C4-2B (cell line): ENCODE results near the gene KCNT2.
"Not testable (repeated sequence)": the region's sequence is repeated elsewhere in the genome, so short reads cannot be mapped to it uniquely, and the experiment has no call there.

Experiments
- H3K27ac ChIP-seq: fragments of 450-650 bp; 2 replicates; pipeline ENCODE4 v1.5.1; 2017
- ZFX ChIP-seq: fragments of 450-650 bp; IDR thresholded peaks from 2 replicates; pipeline ENCODE4 v1.6.1; 2017
- TF ChIP-seq, protein P1 (sequence below): fragments of 450-650 bp; conservative IDR thresholded peaks from 2 replicates; pipeline ENCODE4 v1.5.1; 2017; ENCODE audit warnings: mild to moderate bottlenecking

KCNT2 gene

GRCh38 chr1:196649990-196650389, 41.8 kb upstream of the KCNT2 start:
- TF ChIP-seq, protein P1, sequence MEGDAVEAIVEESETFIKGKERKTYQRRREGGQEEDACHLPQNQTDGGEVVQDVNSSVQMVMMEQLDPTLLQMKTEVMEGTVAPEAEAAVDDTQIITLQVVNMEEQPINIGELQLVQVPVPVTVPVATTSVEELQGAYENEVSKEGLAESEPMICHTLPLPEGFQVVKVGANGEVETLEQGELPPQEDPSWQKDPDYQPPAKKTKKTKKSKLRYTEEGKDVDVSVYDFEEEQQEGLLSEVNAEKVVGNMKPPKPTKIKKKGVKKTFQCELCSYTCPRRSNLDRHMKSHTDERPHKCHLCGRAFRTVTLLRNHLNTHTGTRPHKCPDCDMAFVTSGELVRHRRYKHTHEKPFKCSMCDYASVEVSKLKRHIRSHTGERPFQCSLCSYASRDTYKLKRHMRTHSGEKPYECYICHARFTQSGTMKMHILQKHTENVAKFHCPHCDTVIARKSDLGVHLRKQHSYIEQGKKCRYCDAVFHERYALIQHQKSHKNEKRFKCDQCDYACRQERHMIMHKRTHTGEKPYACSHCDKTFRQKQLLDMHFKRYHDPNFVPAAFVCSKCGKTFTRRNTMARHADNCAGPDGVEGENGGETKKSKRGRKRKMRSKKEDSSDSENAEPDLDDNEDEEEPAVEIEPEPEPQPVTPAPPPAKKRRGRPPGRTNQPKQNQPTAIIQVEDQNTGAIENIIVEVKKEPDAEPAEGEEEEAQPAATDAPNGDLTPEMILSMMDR: no peak
- no peak for TF ChIP-seq ZFX
- H3K27ac ChIP-seq: no peak overlapping the region

DNA sequence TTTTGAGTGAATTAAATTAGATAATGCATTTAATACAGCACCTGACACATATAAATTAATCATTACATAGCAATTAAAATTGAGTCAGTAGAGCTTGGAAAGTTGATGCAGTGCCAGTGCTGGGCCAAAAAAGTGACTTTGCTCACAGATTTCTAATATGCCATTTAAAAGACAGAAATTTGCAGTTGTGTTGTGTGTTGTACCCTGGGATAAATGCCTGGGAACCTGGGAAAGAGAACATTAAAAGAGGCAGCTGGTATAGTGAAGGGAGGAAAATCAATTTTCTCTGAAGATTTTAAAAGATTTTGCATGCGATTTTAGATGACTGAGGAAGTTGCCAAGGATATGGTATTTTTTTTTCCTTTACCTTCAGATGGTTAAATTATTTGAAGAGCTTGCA, 32.7 kb upstream of the KCNT2 start:
- TF ChIP-seq, protein P1: no peak
- TF ChIP-seq ZFX: no peak

DNA sequence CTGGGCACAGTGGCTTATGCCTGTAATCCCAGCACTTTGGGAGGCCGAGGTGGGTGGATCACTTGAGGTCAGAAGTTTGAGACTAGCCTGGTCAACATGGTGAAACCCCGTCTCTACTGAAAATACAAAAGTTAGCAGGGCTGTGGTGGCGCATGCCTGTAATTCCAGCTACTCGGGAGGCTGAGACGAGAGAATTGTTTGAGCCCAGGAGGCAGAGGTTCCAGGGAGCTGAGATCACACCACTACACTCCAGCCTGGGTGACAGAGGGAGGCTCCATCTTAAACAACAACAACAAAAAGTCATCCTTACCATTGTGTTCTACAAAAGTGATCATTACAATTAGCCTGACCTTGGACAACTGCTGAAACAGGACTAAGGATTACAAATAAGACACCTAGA, 31.1 kb upstream of the KCNT2 start:
- H3K27ac ChIP-seq: not testable (repeated sequence)

More for the DNA sequence above, 32.7 kb upstream of the KCNT2 start:
- no peak overlapping the region for H3K27ac ChIP-seq

DNA sequence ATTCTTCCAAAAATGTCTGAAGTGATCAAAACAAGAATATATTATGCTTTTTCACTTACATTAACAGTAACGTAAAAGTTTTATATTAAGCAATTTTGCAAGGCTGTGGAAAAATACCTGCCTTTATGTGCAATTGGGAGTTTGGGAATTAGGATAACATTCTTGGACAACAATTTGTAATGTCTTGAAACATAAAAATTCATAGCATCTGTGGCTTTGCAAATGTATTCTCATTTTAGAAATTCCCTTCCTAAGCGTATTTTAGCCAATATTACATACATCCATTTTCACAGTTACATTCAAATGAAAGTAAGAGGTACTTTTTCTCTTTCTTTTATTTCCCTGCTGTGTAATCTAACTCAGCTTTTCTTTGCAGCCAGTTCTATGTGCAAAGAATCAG, 30.2 kb upstream of the KCNT2 start:
- no peak overlapping the region for H3K27ac ChIP-seq
- TF ChIP-seq ZFX: no peak
- TF ChIP-seq, protein P1: no peak

GRCh38 chr1:196637606-196638005, 29.4 kb upstream of the KCNT2 start:
- no peak for TF ChIP-seq ZFX
- TF ChIP-seq, protein P1: no peak
- no peak overlapping the region for H3K27ac ChIP-seq

- TF ChIP-seq, protein P1: no peak
- no peak for TF ChIP-seq ZFX
- no peak overlapping the region for H3K27ac ChIP-seq
Observed at GRCh38 chr1:196628838-196629237, 20.6 kb upstream of the KCNT2 start.

GRCh38 chr1:196623079-196623478, 14.8 kb upstream of the KCNT2 start:
- H3K27ac ChIP-seq: no peak overlapping the region
- TF ChIP-seq, protein P1: no peak
- no peak for TF ChIP-seq ZFX

DNA sequence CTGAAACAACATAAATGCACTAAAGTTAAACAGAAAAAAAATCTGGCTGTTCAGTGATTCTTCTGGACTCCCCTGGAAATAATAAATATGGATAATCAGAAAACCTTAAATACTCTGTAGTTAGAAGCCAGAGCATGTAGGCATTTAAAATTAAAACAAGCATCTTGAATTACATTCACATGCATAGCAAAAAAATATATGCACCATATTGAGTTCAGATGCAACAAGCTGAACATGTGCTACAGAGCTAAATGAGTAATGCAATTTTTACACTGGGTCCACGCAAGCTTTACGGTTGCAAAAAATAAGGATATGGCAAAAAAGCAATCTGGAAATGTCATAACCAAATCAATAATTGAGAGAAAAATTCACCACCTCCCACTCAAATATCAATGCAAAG, 11.5 kb upstream of the KCNT2 start:
- TF ChIP-seq ZFX: no peak
- TF ChIP-seq, protein P1: no peak
- no peak overlapping the region for H3K27ac ChIP-seq
